GM18499 (cell line): ENCODE measurements around the gene BIRC3.
"Not testable (repeated sequence)": the region's sequence is repeated elsewhere in the genome, so short reads cannot be mapped to it uniquely, and the experiment has no call there.

Experiments
- ATAC-seq: cut with Tn5 transposase; IDR thresholded peaks from one replicate; pipeline ENCODE4 v1.9.1; 2021; ENCODE audit warnings: moderate number of reproducible peaks; ENCODE audit not compliant: insufficient read depth, unreplicated experiment

The BIRC3 gene

GRCh38 chr11:102364991-102365390 is 47.7 kb downstream of the BIRC3 start:
- ATAC-seq, result no peak

- no peak for ATAC-seq
Measured at GRCh38 chr11:102367364-102367763, 50.1 kb downstream of the BIRC3 start.

GRCh38 chr11:102368472-102368871 is 51.2 kb downstream of the BIRC3 start:
- peak; percentile 100 for ATAC-seq

- ATAC-seq, result not testable (repeated sequence)
Measured at GRCh38 chr11:102374633-102375424, 57.5 kb downstream of the BIRC3 start.

- ATAC-seq, result no peak
Measured at GRCh38 chr11:102375720-102376399, 58.6 kb downstream of the BIRC3 start.

- no peak for ATAC-seq
Measured at GRCh38 chr11:102377891-102378290, 60.6 kb downstream of the BIRC3 start.

GRCh38 chr11:102378818-102379217 is 61.5 kb downstream of the BIRC3 start:
- no peak for ATAC-seq

GRCh38 chr11:102382384-102382783 is 65.1 kb downstream of the BIRC3 start:
- no peak for ATAC-seq

GRCh38 chr11:102383839-102384238 is 66.6 kb downstream of the BIRC3 start:
- no peak for ATAC-seq

- no peak for ATAC-seq
Measured at GRCh38 chr11:102384419-102385079, 67.3 kb downstream of the BIRC3 start.

GRCh38 chr11:102385085-102386007 is 68.1 kb downstream of the BIRC3 start:
- ATAC-seq, result no peak

- ATAC-seq, result no peak
Measured at GRCh38 chr11:102386136-102386734, 69.0 kb downstream of the BIRC3 start.

- ATAC-seq, result no peak
Measured at GRCh38 chr11:102387043-102387781, 69.9 kb downstream of the BIRC3 start.
